OCI-LY1 (cell line): ENCODE measurements around the gene TFEB.

Source experiments
- CTCF ChIP-seq: fragments of 200-600 bp; sonication (generic), shearing (Covaris generic); IDR thresholded peaks from 2 replicates; pipeline ENCODE4 v1.5.1; 2017; ENCODE audit warnings: mild to moderate bottlenecking, antibody characterized with exemption, low read length, moderate library complexity, mixed read lengths
- EZH2 ChIP-seq: fragments of 200-600 bp; sonication (generic), shearing (Covaris generic); IDR thresholded peaks from 2 replicates; pipeline ENCODE4 v1.8.0; 2017; ENCODE audit warnings: borderline replicate concordance, mixed run types, mild to moderate bottlenecking, antibody characterized with exemption, low read length, moderate library complexity, mixed read lengths

- TF ChIP-seq CTCF = no peak
- TF ChIP-seq EZH2 = no peak
Observed at GRCh38 chr6:41726876-41727275, 8.5 kb downstream of the TFEB start.
